B cell (primary cell): ENCODE measurements around the gene STIMATE. TPM values are rescaled to one million over a fixed set of nuclear protein-coding genes. Genes with fewer than 3 reads are reported as not detected.

Source experiments
- ATAC-seq: fragments of 200-7000 bp; cut with Tn5 transposase; one replicate; pipeline ENCODE4 v1.10.0; 2021; ENCODE audit warnings: low read depth, mild to moderate bottlenecking, moderate number of reproducible peaks, moderate library complexity
- CTCF ChIA-PET: fragments of 350-600 bp; sonication (Branson Sonifier 250); formaldehyde crosslinking; loops from one replicate; lab custom pipeline; 2021; ENCODE audit warnings: antibody characterized with exemption, inconsistent platforms; lab: Charles Lee
- POLR2A ChIA-PET: fragments of 350-600 bp; sonication (Branson Sonifier 250); formaldehyde crosslinking; loops from one replicate; lab custom pipeline; 2021; ENCODE audit warnings: antibody characterized with exemption; lab: Charles Lee
- DNase-seq: peaks from one replicate; pipeline ENCODE4 v3.0.0; 2013
- H2AFZ ChIP-seq: 2 replicates; pipeline ENCODE4 v1.6.1; 2012; ENCODE audit warnings: mild to moderate bottlenecking, low read depth, low read length; ENCODE audit not compliant: insufficient read depth, poor library complexity, severe bottlenecking
- H3K27ac ChIP-seq, 2 donors: 1 replicate in 1 of 2; 2 replicates in 1 of 2; pipeline ENCODE4 v1.5.1; 2012 to 2013; ENCODE audit warnings: low read length in 2 of 2, mild to moderate bottlenecking in 2 of 2, moderate library complexity in 1 of 2
- H3K27me3 ChIP-seq, 4 experiments: fragments of 200-600 bp in 1 of 4; sonication (generic) in 1 of 4; replicated peaks in 1 of 4; 1 replicate in 2 of 4; 2 replicates in 2 of 4; pipeline versions ENCODE4 v1.6.1 to v1.7.0; 2013 to 2016; ENCODE audit warnings: low read length in 3 of 4, mild to moderate bottlenecking in 2 of 4, mixed read lengths in 1 of 4, moderate library complexity in 1 of 4; ENCODE audit not compliant: insufficient read depth in 4 of 4, control insufficient read depth in 3 of 4; ENCODE audit errors: control extremely low read depth in 1 of 4
- H3K36me3 ChIP-seq, 2 experiments: replicated peaks in 1 of 2; 1 replicate in 1 of 2; 2 replicates in 1 of 2; pipeline versions ENCODE4 v1.6.1 to v1.7.1; 2013; ENCODE audit warnings: low read length in 1 of 2; ENCODE audit not compliant: insufficient read depth in 2 of 2, control insufficient read depth in 1 of 2; ENCODE audit errors: control extremely low read depth in 1 of 2, extremely low read depth in 1 of 2
- H3K4me1 ChIP-seq, 2 donors: fragments of 200-600 bp in 1 of 2; sonication (generic) in 1 of 2; 1 replicate in 1 of 2; 2 replicates in 1 of 2; pipeline versions ENCODE4 v1.5.1 to v1.6.1; 2013 to 2017; ENCODE audit warnings: low read length in 2 of 2; ENCODE audit not compliant: control insufficient read depth in 2 of 2, insufficient read depth in 2 of 2
- H3K4me2 ChIP-seq: replicated peaks from 2 replicates; pipeline ENCODE3; 2012; ENCODE audit warnings: mild to moderate bottlenecking, low read depth, low read length; ENCODE audit not compliant: poor library complexity, severe bottlenecking
- H3K4me3 ChIP-seq, 5 experiments: fragments of 200-600 bp in 1 of 5; sonication (generic) in 1 of 5; 1 replicate in 3 of 5; 2 replicates in 2 of 5; pipeline versions ENCODE4 v1.5.1 to v1.7.0; 2011 to 2016; ENCODE audit warnings: low read length in 4 of 5, mild to moderate bottlenecking in 4 of 5, low read depth in 2 of 5, control low read depth in 1 of 5, moderate library complexity in 1 of 5; ENCODE audit not compliant: insufficient read depth in 1 of 5; ENCODE audit errors: control extremely low read depth in 1 of 5, extremely low read depth in 1 of 5
- H3K79me2 ChIP-seq: fragments of 200-600 bp; sonication (generic); one replicate; pipeline ENCODE4 v1.6.0; 2016; ENCODE audit warnings: low read length; ENCODE audit not compliant: control insufficient read depth, insufficient read depth
- H3K9ac ChIP-seq: fragments of 200-600 bp; sonication (generic); 2 replicates; pipeline ENCODE4 v1.6.1; 2017; ENCODE audit warnings: mild to moderate bottlenecking, low read length, moderate library complexity
- H3K9me3 ChIP-seq, 3 donors: one replicate each; pipeline versions ENCODE4 v1.6.1 to v1.7.1; 2013; ENCODE audit warnings: low read length in 2 of 3; ENCODE audit not compliant: control insufficient read depth in 2 of 3, insufficient read depth in 1 of 3; ENCODE audit errors: control extremely low read depth in 1 of 3
- H4K20me1 ChIP-seq: 2 replicates; pipeline ENCODE4 v1.6.0; 2012; ENCODE audit warnings: mild to moderate bottlenecking, low read length; ENCODE audit not compliant: insufficient read depth, control insufficient read depth, poor library complexity, severe bottlenecking
- H3K27ac Mint-ChIP-seq: one replicate; pipeline ENCODE4 v1.8.0; 2021; ENCODE audit warnings: mixed read lengths
- H3K27me3 Mint-ChIP-seq: one replicate; pipeline ENCODE4 v1.8.0; 2021; ENCODE audit warnings: mixed read lengths
- H3K4me1 Mint-ChIP-seq: one replicate; pipeline ENCODE4 v1.8.0; 2021; ENCODE audit warnings: mixed read lengths
- H3K4me3 Mint-ChIP-seq: one replicate; pipeline ENCODE4 v1.8.0; 2021; ENCODE audit warnings: mixed read lengths
- H3K9me3 Mint-ChIP-seq: one replicate; pipeline ENCODE4 v1.8.0; 2022; ENCODE audit warnings: mixed read lengths; ENCODE audit not compliant: insufficient read depth
- CTCF ChIP-seq: fragments of 200-600 bp; IDR thresholded peaks from one replicate; pipeline ENCODE4 v1.8.0; 2022; ENCODE audit warnings: antibody characterized with exemption, mild to moderate bottlenecking
- EZH2 ChIP-seq: IDR thresholded peaks from 2 replicates; pipeline ENCODE4 v1.6.1; 2012; ENCODE audit warnings: borderline replicate concordance, low read depth, mild to moderate bottlenecking, moderate library complexity, low read length; ENCODE audit not compliant: insufficient read depth, poor library complexity, severe bottlenecking
- WGBS: methylation state at CpG from one replicate; pipeline ENCODE4 v1.1.5; 2013; ENCODE audit warnings: missing lambda C conversion rate; ENCODE audit not compliant: insufficient coverage; 5-methylcytosine and 5-hydroxymethylcytosine counted together
- intact Hi-C: fragments of 100-400 bp; cut with micrococcal nuclease; formaldehyde crosslinking; loops from one replicate; pipeline ENCODE4 v1.10.0; 2022
- polyA plus RNA-seq: library from polyadenylated mRNA; depleted of rRNA; stranded (reverse); fragments of >200 nt; gene quantifications from 2 replicates; pipeline ENCODE4 v1.2.3, GENCODE V29; 2012
- total RNA-seq, 2 donors: library from RNA; stranded (reverse); fragments of 120-200 nt in 1 of 2; gene quantifications; 1 replicate in 1 of 2; 2 replicates in 1 of 2; pipeline versions ENCODE4 v1.2.3 to v1.2.4, GENCODE V29; 2013 to 2022

Gene STIMATE
- total and polyA plus RNA-seq, 2 donors (not counting 1 experiment from before 2014, with no cell fraction given), result 24.6 to 38.4 TPM

GRCh38 chr3:52791928-52792327 is 105.4 kb downstream of the STIMATE start:
- 93% methylated on average over 4 of the region's 4 CpGs for WGBS
- H3K27me3 ChIP-seq, result no peaks in the 10 kb centered on the region
- no peaks in the 10 kb centered on the region for H3K36me3 ChIP-seq
- intact Hi-C loops, result no loop called here
- ChIA-PET CTCF (interaction anchor here (0.6 kb wide), 1 partner anchor 15 kb away, joined by 3 read pairs; no protein-coding TSS in a partner anchor), POLR2A (no interaction called here)
- ATAC-seq (no peak), DNase-seq (no peak)
- Mint-ChIP-seq H3K9me3 (no peaks in the 10 kb centered on the region), H3K27ac (no peak overlapping the region), H3K4me3 (no peak overlapping the region), H3K27me3 (no peaks in the 10 kb centered on the region), H3K4me1 (no peaks in the 10 kb centered on the region)
- no peak overlapping the region for H3K4me3 ChIP-seq
- H3K9me3 ChIP-seq, result no peaks in the 10 kb centered on the region
- H3K4me2 ChIP-seq, result no peak overlapping the region
- no peak overlapping the region for H3K27ac ChIP-seq
- no peaks in the 10 kb centered on the region for H3K79me2 ChIP-seq
- H3K4me1 ChIP-seq, result no peaks in the 10 kb centered on the region
- H3K9ac ChIP-seq, result no peak overlapping the region
- H2AFZ ChIP-seq, result no peak overlapping the region
- TF ChIP-seq EZH2 (no peak), CTCF (no peak)
- no peaks in the 10 kb centered on the region for H4K20me1 ChIP-seq

- H3K4me3 ChIP-seq, result no peak overlapping the region
Measured at GRCh38 chr3:52791366-52791765, 106.0 kb downstream of the STIMATE start.

More at GRCh38 chr3:52791366-52791765, 106.0 kb downstream of the STIMATE start:
- no peak overlapping the region for H3K27ac Mint-ChIP-seq
- ATAC-seq (no peak), DNase-seq (no peak)
- no peaks in the 10 kb centered on the region for H3K9me3 Mint-ChIP-seq
- ChIA-PET POLR2A (no interaction called here), CTCF (no interaction called here)
- no peaks in the 10 kb centered on the region for H3K4me1 Mint-ChIP-seq
- intact Hi-C loops, result no loop called here
- no peaks in the 10 kb centered on the region for H3K9me3 ChIP-seq
- no peak overlapping the region for H3K27ac ChIP-seq
- H4K20me1 ChIP-seq, result no peaks in the 10 kb centered on the region
- no peaks in the 10 kb centered on the region for H3K27me3 ChIP-seq
- no peaks in the 10 kb centered on the region for H3K79me2 ChIP-seq
- H3K4me2 ChIP-seq, result no peak overlapping the region
- 73% methylated on average over 12 of the region's 12 CpGs for WGBS
- TF ChIP-seq CTCF (no peak), EZH2 (no peak)
- H3K27me3 Mint-ChIP-seq, result no peaks in the 10 kb centered on the region
- no peak overlapping the region for H3K9ac ChIP-seq
- H3K36me3 ChIP-seq, result no peaks in the 10 kb centered on the region
- H3K4me1 ChIP-seq, result no peaks in the 10 kb centered on the region
- no peak overlapping the region for H2AFZ ChIP-seq
- no peak overlapping the region for H3K4me3 Mint-ChIP-seq
